T1000 (cell line): ENCODE data around the gene SBK1.

ENCODE experiments used
- DNase-seq: peaks from one replicate; lab custom pipeline; 2025; ENCODE audit warnings: mixed read lengths; lab: John Stamatoyannopoulos, UW

SBK1 gene

GRCh38 chr16:28282045-28282444 is 10.3 kb upstream of the SBK1 start:
- DNase-seq = no peak

- DNase-seq = no peak
These were observed 9.2 kb upstream of the SBK1 start for GRCh38 chr16:28283173-28283572.

- no peak for DNase-seq
These were observed 8.3 kb upstream of the SBK1 start for GRCh38 chr16:28283798-28284577.

- DNase-seq = no peak
These were observed 6.7 kb upstream of the SBK1 start for GRCh38 chr16:28285649-28286048.

GRCh38 chr16:28288114-28288513 is 4.2 kb upstream of the SBK1 start:
- DNase-seq = no peak

- DNase-seq = no peak
These were observed 3.3 kb upstream of the SBK1 start for GRCh38 chr16:28289048-28289447.

- no peak for DNase-seq
These were observed 2.1 kb upstream of the SBK1 start for GRCh38 chr16:28289939-28290858.

GRCh38 chr16:28290859-28291254 is 1.5 kb upstream of the SBK1 start:
- no peak for DNase-seq

- no peak for DNase-seq
These were observed 641 bp downstream of the SBK1 start for GRCh38 chr16:28292731-28293600.

GRCh38 chr16:28293601-28293960 is 1.3 kb downstream of the SBK1 start:
- no peak for DNase-seq

GRCh38 chr16:28294201-28294600 is 1.9 kb downstream of the SBK1 start:
- DNase-seq = no peak

GRCh38 chr16:28295276-28295675 is 3.0 kb downstream of the SBK1 start:
- DNase-seq = no peak

- no peak for DNase-seq
These were observed 5.0 kb downstream of the SBK1 start for GRCh38 chr16:28297308-28297707.

GRCh38 chr16:28297784-28298510 is 5.6 kb downstream of the SBK1 start:
- no peak for DNase-seq

GRCh38 chr16:28298511-28298878 is 6.2 kb downstream of the SBK1 start:
- no peak for DNase-seq

GRCh38 chr16:28300327-28300726 is 8.0 kb downstream of the SBK1 start:
- DNase-seq = no peak

- no peak for DNase-seq
These were observed 8.8 kb downstream of the SBK1 start for GRCh38 chr16:28301154-28301553.

GRCh38 chr16:28301620-28302019 is 9.3 kb downstream of the SBK1 start:
- no peak for DNase-seq

- no peak for DNase-seq
These were observed 10.8 kb downstream of the SBK1 start for GRCh38 chr16:28303132-28303531.

- no peak for DNase-seq
These were observed 11.9 kb downstream of the SBK1 start for GRCh38 chr16:28304214-28304613.

- no peak for DNase-seq
These were observed 15.6 kb downstream of the SBK1 start for GRCh38 chr16:28307936-28308335.
